GM12875 (cell line): Measurements from ENCODE around the gene MCU.
"Not testable (repeated sequence)": the region's sequence is repeated elsewhere in the genome, so short reads cannot be mapped to it uniquely, and the experiment has no call there.

Source experiments
- H3K4me3 ChIP-seq: one replicate; pipeline ENCODE4 v1.5.1; 2011; ENCODE audit warnings: low read depth, low read length, control low read depth
- TF ChIP-seq, protein P1 (sequence below): IDR thresholded peaks from 2 replicates; pipeline ENCODE4 v1.5.1; 2011; ENCODE audit warnings: low read depth, mild to moderate bottlenecking, control low read depth, inconsistent platforms, low read length, moderate library complexity, borderline replicate concordance; ENCODE audit not compliant: insufficient read depth

MCU gene

DNA sequence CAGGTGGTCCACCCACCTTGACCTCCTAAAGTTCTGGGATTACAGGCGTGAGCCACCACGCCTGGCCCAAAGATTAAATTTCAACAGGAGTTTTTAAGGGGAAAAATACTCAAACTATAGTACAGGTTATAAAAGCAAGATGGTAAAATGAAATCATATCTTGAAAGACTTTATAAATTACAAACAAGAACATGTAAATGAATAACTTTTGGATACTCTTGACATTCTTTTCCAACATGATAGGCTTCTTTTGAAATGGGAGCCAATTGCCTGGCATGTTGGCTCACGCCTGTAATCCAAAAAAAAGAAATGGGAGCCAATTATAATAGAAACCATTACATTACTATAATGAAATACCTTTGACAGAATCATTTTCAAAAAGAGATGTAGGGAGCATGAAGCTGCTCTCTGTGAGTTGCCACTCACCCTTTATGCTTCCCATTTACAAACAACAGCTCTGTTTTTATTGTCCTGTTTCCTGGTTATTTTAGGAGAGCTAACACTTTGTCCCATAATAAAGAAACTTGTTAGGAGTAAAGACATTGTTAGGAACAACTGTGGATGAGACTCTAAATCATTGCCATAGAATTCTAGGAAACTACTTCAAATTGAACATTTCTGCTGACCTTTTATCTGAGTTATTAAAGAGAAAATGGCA is 24.6 kb upstream of the MCU start:
- TF ChIP-seq, protein P1, sequence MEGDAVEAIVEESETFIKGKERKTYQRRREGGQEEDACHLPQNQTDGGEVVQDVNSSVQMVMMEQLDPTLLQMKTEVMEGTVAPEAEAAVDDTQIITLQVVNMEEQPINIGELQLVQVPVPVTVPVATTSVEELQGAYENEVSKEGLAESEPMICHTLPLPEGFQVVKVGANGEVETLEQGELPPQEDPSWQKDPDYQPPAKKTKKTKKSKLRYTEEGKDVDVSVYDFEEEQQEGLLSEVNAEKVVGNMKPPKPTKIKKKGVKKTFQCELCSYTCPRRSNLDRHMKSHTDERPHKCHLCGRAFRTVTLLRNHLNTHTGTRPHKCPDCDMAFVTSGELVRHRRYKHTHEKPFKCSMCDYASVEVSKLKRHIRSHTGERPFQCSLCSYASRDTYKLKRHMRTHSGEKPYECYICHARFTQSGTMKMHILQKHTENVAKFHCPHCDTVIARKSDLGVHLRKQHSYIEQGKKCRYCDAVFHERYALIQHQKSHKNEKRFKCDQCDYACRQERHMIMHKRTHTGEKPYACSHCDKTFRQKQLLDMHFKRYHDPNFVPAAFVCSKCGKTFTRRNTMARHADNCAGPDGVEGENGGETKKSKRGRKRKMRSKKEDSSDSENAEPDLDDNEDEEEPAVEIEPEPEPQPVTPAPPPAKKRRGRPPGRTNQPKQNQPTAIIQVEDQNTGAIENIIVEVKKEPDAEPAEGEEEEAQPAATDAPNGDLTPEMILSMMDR, result no peak

DNA sequence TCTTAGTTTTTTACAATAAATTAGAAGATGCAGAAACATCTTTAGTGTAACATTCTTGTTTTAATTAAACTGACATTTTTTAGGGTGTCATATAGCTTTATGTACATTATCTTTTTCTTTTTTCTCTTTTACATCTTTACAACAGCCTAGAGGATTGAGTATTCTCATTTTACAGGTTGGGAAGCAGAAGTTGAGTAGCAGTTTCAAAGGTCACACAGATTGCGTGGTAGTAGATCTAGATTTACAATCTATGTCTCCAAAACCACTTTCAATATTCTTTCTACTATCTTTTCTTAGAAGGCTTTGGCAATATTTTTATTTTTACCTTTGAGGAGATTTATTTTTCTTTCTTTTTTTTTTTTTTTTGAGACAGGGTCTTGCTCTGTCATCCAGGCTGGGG is 18.7 kb upstream of the MCU start:
- TF ChIP-seq, protein P1, result no peak

More for the DNA sequence above, 24.6 kb upstream of the MCU start:
- no peak overlapping the region for H3K4me3 ChIP-seq

DNA sequence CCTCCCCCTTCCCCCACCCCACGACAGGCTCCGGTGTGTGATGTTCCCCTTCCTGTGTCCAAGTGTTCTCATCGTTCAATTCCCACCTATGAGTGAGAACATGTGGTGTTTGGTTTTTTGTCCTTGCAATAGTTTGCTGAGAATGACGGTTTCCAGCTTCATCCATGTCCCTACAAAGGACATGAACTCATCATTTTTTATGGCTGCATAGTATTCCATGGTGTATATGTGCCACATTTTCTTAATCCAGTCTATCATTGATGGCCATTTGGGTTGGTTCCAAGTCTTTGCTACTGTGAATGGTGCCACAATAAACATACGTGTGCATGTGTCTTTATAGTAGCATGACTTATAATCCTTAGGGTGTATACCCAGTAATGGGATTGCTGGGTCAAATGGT is 17.8 kb upstream of the MCU start:
- H3K4me3 ChIP-seq, result not testable (repeated sequence)

More for the DNA sequence above, 18.7 kb upstream of the MCU start:
- no peak overlapping the region for H3K4me3 ChIP-seq

DNA sequence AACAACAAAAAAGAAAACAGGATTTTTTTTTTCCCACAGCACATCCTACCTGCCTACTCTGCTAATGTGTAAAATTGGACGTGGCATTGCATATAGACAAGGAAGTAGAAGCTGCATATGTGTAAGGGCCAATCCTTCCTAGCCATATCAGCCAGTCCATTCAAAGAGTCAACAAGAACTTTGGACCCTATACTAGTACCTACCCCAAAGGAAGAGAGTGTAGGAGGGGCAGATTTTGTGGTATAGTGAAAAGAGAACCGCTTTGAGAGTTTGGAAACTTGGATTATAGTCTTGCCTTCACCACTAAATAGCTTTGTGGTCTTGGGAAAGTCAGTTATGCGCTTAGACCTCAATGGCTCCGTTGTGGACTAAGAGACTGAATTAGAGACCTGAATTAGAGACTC is 12.1 kb upstream of the MCU start:
- no peak overlapping the region for H3K4me3 ChIP-seq
- TF ChIP-seq, protein P1, result no peak

DNA sequence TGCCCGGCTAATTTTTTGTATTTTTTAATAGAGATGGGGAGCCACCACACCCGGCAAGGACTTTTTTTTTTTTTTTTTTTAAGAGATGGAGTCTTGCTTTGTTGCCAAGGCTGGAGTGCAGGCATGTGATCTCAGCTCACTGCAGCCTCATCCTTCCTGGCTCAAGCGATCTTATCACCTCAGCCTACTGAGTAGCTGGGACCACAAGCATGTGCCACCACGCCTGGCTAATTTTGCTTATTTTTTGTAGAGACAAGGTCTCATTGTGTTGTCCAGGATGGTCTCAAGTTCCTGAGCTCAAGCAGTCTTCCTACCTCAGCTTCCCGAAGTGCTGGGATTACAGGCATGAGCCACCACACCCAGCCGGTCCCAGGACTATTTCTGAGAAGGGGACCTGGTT is 9.3 kb upstream of the MCU start:
- no peak overlapping the region for H3K4me3 ChIP-seq
- TF ChIP-seq, protein P1, result no peak

DNA sequence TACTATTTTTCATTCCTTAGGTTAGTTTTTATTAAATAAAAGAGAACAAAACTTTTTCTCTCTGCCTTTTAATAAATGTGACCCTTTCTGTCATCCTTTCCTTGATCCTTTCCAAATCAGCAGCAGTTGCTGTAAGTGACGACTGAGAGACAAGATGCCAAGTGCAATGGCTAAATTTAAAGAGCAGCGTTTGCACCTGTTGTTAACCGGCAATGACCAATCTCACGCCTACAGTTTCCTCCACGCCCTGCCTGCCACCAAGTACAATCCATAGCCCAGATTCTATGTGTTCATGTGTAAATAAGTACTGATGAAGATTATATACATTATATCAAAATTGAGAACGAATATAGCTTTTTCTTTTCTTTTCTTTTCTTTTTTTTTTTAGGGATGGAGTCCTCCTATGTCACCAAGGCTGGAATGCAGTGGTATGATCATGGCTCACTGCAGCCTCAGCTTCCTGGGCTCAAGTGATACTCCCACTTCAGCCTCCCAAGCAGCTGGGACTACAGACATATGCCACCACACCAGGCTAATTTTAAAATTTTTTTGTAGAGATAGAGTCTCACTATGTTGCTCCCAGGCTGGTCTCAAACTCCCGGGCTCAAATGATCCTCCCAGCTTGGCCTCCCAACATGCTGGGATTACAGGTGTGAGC is 6.5 kb upstream of the MCU start:
- TF ChIP-seq, protein P1, result no peak
- no peak overlapping the region for H3K4me3 ChIP-seq

DNA sequence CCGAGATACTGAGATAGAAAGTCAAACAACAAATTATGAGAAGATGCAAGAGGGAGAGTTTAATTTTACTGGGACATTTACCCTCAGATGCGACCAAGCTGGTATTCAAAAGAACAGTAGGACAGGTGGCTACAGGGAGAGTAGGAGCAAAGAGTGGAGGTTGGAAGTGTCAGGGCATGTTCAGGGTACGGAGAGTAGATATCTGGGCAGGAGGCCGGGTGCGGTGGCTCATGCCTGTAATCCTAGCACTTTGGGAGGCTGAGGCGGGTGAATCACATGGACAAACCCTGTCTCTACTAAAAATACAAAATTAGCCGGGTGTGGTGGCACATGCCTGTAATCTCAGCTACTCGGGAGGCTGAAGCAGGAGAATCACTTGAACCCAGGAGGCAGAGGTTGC is 5.5 kb upstream of the MCU start:
- H3K4me3 ChIP-seq, result not testable (repeated sequence)

DNA sequence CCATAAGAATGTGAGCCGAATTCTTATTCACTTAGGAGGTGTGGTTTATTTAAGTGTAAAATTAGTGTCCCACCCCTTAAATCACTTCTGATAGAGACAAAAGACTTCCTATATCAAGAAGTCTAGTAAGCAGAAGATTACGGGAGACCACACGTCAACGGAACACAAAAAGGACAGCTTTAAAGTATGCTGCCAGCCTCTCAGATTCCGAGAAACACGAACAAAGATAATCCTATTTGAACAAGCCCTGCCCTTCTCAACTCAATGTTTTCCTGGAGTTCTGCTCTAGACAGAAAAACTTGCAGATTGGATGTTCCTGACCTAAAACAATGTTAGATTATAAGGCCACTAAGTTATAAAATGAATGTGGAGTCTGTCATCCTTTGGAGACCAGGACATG is 4.9 kb upstream of the MCU start:
- no peak overlapping the region for H3K4me3 ChIP-seq
- TF ChIP-seq, protein P1, result no peak
